DND-41 (cell line): ENCODE measurements around the gene LRRC58.

Experiments
- CTCF ChIP-seq: IDR thresholded peaks from 2 replicates; pipeline ENCODE4 v1.5.1; 2012; ENCODE audit warnings: borderline replicate concordance, low read length, moderate library complexity, mild to moderate bottlenecking; ENCODE audit not compliant: poor library complexity, severe bottlenecking; ENCODE audit errors: extremely low read depth
- EZH2 ChIP-seq: IDR thresholded peaks from 3 replicates; pipeline ENCODE4 v1.6.1; 2012; ENCODE audit warnings: borderline replicate concordance, low read depth, mild to moderate bottlenecking, moderate library complexity, low read length, inconsistent platforms; ENCODE audit not compliant: severe bottlenecking

GRCh38 chr3:120364101-120364500 is 14.9 kb upstream of the LRRC58 start:
- TF ChIP-seq CTCF (no peak), EZH2 (no peak)
